IPS DF 19.7 (cell line): ENCODE data around the gene USP13.

Source experiments
- DNase-seq: peaks from one replicate; pipeline ENCODE4 v3.0.0-alpha.2; 2013; ENCODE audit warnings: low read depth, low spot score

USP13 gene

DNA sequence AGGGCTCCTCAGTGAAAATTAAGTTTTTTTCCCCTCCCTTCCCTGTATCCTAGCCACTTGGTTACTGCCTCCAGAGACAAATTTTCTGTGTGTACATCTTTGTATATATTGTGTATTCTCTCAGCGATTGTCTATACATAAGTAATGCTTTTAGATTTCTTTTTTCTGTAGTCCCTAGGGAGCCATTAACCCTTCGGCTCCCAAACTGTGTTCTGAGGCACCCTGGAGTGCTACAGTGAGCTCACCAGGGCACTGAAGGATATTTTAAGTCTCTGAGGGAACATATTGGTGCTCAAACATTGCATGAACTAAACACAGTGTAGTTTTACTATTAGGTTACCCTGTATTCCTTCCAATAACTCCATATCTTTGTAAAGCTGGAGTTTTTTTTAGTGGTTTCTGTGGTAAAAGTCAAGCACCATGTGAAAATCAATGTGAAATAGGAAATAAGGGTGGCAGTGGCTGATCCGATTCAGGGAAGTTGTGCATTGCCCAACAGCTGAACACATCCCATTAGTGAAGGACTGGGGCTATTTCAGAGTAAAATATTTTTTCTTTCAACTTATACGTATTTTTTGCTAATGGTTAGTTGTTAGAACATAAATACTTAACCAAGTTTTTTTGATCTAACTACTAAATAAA is 43.0 kb downstream of the USP13 start:
- DNase-seq: no peak

DNA sequence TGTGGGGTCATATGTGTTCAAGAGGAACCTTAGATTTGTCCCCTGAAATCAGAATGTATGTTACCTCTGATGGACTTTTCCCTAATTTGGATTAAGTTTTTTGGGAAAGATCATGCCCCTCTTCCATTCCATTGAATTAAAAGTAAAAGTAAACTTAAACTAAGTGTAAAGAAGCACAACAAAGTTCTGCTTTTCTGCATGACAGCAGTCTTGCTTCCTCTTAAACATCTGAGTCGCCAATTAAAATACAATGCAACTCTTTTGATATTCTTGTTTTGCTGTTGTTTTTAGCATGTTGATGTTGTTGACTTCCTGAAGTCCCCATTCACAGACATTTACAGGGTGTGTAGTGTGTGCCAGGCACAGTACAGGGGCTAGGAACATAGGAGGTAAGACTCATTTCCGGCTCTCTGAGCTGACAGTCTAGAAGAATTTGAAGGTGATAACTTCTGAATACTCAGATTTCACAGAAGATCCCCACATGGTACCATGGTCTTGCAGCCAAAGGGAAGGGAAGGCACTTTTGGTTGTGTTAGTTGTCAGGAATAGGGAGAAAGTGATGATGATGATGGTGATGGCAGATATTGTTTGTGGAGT is 45.0 kb downstream of the USP13 start:
- no peak for DNase-seq

DNA sequence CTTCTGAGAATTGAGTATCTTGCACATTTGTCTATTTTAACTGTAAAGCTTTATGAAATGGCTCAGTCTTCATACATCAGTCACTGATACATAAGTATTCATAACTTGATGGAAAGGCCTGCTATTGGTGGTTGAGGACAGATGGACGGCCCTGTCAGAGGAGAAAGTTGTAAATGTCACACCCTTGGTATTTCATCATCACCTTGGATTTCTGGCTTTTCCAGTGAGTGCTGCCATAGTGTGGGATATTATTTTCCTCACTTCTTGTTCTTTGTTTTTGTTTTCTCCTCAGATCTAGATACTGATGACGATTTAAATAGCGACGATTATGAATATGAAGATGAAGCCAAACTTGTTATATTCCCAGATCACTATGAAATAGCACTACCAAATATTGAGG is 47.9 kb downstream of the USP13 start:
- no peak for DNase-seq

DNA sequence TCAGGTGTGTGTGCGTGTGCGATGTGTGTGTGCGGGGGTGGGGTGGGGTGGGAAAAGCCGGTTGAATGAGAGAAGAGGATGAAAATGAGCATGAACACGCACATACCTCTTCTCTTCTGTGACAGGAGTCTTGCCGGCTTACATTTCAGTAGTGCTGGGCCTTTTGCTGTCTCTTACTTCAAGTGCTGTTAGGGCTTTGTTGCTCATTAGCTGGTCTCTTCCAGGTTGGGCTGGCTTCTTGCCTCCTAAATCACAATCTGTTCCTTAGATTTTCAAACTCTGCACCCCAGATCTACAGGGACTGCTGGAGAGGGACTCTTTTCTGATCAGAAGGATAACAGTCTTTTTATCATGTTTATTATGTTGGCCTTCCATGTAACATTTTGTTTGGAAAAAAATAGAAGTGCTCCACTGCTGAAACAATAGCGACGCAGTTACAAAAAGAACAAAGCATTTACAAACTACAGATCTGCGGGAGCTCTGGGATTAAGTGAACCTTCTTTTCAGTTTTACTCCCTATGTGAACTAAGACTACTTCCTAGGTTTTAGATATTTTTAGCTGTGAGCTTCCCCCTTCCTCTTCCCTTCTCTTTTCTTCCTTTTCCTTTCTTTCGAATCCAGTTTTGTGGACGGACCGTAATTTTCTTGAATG is 48.5 kb downstream of the USP13 start:
- DNase-seq: no peak

DNA sequence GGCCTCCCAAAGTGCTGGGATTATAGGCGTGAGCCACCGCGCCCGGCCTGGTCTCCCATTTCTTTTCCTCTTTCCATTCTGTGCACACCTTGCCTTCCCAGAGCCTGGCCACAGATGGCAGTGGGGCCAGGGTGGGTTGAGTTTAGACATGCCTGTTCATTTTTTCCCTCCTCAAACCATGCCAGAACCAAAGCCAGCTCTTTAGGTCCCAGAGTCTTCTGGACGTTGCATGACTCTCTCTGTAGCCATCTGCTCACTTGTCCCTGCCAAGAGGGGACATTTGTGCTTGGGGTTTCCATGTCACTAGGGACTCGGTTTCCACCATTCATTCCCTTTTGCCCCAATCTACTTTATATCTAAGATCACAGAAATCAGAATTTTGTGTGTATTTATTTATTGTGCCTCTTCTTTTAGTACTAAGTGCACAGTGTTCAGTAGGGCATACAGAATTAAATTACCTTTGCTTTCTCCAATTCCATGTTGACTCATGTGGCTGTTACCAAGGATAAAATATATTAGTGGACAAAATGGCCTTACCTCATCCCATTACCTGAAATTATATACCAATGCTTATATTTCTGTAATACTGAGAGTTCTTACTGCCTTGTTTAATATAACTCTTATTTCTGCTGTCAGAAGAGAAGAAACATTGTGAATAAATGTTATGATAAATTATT is 49.6 kb downstream of the USP13 start:
- DNase-seq: no peak

DNA sequence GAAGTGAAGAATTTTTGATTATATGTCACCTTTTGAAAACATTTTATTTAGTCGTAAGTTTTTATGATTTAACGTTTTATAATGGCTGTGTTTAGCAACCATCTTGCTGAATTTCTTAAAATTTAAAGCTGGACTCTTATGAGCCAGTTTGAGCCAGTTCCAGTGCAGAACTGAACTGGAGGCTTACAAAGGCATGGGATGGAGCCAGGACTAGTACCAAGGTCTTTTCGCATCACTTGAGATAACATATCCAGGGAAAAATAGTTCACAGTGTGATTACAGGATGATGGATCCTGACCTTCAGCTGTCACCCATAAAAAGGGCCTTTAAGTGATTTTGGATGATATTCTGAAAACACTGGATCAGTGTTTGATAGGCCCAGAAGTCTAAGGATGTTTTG is 51.0 kb downstream of the USP13 start:
- no peak for DNase-seq

DNA sequence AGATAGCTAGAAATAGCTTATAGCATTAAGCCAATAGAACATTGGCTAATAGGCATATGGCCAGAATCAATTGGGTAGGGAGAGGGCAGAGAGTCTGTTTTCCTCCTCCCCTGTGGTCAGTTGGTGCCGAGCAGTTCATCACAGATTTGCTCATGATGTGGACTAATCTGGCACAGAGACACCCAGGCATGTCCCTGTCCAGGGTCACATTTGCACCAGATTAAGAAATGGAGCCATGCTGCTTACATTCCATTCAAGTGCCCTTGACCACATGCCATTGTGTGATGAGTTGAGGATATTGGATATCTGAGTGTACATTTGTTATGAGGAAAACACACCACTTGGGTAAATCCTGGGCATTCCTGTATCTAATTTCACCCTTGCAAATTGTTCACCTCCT is 53.4 kb downstream of the USP13 start:
- DNase-seq: no peak

DNA sequence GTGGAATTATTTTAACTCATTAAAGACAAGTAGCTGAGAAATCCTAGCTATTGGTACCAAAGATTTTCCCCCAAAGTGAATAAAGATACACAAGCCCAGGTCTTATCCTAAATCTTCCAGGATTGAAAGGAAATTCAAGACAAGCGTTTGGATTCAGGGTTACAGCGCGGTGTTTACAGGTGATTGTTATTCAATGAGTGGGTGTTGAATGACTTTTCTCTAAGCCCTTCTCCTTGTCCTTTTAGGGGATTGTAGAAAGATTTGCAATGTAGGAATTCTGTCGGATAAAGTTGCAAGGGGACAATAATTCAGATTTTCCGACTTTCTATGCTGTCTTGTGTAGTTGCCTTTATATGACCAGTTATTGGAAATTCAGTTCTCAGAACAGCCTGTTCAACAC is 57.2 kb downstream of the USP13 start:
- peak; percentile 20 for DNase-seq

DNA sequence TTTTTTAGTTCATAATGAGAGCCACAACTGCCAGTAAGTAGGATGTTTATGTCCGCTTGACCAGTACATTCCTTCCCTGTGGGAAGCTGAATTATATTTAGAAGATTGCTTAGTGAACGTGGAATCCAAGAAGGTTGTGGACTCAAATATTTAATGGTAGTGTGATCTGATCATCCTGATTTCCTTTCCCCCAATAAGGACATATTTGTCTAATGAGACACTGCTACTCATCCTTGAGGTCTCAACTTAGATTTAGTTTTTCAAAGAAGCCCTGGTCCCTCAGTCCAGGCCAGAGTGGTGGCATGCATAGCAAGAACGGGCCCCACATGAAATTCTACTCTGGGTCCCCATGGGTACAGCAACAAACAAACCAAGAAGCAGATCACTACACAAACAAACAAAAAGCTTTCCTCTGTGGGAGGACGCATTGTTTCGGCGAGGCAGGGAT is 60.8 kb downstream of the USP13 start:
- DNase-seq: no peak

DNA sequence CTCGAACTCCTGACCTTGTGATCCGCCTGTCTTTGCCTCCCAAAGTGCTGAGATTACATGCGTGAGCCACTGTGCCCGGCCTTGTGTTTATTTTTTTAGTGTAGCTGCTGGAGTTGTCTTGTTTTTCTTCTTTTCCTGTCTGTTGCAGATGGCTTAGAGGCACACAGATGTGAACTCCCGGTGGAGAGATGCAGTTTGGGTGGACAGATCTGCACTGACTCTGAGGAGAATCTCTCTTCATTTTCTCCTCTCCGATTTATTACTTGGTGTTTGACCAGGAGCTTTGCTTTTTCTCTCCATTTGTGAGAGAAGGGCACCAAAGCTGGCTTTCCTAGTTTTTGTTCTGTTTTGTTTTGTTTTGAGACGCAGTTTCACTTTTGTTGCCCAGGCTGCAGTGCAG is 62.7 kb downstream of the USP13 start:
- no peak for DNase-seq

DNA sequence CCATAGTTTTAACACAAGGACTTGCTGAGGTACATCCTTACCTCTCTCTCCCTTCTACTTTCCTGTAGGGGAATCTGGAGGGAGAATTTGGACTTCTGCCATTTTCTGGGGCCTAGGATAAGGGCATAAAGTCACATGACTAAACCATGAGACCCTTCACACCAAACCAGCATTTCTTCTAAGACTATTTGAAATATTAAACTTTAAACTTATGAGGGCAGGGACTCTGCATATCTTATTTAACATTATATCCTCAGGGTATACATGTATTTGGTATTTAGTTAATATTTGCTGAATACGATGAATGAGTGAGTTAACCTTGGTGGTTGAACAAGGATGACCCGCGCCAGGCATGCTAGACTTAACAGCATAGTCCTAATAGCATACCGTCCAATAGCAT is 63.4 kb downstream of the USP13 start:
- no peak for DNase-seq

DNA sequence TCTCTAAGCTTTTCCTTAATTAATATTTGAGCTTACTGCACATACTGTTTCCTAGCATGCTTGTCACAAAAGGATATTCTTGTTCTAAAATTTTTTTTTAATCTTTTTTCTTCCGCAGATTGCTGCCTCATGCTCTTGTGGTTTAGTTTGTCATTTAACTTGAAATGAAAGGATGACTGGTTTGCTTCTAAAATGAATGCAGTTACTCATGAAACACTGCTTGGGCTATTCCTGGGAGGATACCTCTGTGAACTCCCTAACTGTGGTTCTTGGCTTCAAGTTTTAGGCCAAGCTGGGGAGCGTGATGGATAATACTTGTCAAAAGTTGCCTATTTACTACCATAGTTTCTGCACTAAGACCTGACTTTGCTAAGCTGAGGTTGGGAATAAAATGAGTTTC is 64.0 kb downstream of the USP13 start:
- DNase-seq: no peak

DNA sequence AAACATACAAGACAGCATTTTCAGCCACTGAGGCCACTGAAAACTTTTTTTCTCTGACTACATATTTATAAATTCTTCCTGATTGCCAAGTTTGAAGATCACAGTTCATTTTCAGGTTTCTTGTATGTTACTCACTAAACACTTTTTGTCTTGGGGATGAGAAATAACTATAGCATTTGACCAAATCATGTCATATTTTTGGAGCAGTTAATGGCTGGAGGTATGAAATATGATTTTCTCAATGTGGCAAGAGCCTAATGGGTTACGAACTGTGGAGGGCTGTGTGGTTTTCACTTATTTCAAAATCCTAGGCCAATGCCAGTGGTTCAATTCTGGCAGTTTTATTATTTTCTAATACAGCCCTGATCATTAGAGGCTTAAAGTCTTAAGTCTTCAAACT is 64.4 kb downstream of the USP13 start:
- DNase-seq: no peak

DNA sequence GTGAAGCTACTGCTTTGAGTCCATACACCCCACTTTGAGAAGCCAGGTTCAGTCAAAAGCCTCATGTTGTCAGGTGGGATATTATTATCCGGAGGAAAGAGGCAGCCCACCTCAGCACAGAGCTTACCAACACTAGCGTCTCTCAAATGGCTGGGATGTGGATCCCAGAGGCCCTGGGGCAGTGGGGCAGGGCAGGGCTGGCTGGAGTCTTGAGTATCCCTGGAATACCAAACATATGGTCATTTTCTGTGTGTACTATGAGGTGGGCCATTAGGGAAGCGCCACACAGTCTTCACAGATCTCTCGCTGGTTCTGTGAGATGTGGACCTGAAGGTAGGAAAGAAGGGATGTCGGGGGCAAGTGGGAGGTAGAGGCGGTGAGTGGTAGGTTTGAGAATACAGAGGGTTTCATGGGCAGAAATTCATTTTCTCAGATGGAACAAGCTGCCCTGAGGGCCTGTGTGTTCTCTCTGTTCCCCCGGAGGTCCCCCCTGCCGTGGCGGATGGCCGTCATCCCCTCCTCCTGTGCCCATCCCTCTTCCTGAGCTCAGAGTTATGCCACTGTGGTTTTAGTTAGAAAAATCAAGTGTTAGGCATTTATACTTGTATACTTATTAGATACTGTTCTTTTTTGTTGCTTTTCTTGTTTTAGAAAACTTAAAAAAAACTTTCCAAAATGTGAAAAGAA is 66.4 kb downstream of the USP13 start:
- DNase-seq: no peak

DNA sequence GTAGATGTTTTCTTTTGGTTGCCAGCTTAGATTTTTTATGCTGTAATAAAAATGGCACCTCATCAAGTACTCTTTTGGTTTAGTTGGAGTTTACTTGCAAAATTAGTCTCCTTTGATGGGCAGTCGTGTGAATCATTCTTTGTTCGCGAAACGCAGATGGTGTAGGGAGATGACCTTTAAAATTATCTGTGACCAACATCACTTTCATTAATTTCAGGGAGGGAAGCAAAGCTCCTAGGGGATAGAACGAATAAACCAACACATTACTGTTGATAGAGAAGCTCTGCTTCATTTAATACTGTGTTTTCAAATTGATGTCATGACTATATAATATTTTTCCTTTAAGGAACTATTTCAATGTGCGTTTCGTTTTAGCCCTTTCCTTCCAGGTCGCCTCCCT is 67.4 kb downstream of the USP13 start:
- no peak for DNase-seq

DNA sequence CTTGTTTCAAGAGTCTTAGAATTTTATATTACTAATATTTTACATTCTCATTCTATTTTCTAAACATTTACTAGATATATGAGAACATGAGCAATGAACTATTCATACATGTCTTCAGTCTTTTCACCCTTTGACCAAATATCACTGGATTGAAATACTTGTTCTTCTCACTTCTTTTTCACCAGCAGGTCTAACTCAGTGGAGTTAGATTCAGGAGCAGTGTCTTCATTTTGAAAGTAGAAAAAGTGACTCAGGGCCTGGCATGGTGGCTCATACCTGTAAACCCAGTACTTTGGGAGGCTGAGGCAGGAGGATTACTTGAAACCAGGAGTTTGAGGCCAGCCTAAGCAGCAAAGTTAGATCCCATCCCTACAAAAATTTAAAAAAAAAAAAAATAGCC is 70.8 kb downstream of the USP13 start:
- DNase-seq: no peak

DNA sequence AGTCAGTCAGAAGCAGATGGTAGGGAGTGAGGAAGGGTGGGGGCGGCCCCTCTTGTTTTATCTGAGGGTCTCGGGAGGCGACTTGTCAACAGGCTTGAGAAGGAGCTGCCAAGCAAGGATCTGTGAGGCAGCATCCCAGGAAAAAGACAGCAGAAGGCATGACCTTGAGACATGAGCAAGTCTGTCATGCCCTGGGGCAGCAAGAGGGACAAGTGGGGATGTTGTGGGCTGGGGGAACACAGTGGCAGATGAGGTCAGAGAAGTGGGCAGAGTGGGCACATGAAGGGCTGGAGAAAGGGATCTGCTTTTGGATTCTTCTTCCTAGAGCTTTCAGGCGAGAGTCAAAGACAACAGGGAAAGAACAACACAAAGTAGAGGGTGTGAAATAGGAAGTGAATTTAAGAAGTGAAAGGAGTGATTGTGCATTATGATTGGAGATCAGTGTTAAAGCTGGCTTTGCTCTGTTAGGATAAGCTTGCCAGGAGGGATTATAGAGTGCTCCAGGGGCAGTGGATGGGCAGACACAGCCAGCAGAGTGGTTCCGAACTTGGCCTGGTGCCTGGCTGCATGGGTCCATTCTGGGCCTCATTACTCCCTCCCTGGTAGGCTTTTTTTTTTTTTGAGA is 73.3 kb downstream of the USP13 start:
- DNase-seq: no peak

DNA sequence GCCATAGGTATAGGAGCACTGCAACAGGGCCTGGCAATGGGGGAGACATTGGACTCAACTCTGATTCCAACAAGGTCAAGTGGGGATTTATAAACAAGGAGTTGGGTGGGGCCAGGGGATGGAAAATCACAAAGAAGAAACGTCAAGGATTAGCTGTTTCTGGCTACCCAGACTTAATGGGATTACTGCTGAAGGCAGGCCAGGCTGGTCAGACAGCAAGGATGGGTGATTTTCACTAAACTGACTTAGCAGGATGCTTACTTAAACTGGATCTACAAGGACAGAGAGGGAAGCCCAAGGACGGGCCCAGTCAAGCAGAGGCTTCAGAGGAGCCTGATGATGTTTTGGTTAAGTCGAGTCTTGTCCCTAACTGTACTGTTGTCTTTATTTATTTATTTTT is 76.2 kb downstream of the USP13 start:
- no peak for DNase-seq

DNA sequence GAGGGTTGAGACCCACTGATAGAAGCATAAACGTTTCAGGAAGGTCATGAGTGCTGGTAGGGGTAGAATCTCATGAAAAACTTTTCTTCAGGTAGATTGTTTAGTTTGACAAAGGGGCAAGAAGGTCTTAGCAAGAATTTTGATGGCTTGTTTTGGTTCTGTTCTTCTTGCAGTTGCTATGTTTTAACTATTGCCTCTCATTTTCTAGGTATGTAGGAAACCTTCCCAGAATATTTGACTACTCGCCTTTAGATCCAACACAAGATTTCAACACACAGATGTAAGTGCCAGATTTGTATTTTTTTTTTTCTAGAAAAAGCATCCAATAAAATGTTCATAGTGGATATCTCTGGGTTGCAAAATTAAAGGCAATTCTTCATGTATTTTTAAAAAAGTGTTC is 77.1 kb downstream of the USP13 start:
- no peak for DNase-seq

DNA sequence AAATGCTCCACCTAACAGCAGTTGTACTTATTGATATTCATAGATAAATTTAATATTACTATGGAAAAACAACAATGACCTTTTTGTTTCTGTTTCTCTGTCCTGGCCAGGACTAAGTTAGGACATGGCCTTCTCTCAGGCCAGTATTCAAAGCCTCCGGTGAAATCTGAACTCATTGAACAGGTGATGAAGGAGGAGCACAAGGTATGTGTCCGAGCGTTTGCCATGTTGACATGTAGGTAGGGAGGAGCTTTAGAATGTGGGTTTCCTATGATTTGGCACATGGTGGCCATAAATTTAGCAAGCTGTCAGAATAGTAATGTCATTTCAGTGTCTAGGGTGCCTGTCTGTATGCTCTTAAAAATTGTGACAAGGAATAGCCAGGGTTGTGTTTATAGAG is 77.7 kb downstream of the USP13 start:
- no peak for DNase-seq

DNA sequence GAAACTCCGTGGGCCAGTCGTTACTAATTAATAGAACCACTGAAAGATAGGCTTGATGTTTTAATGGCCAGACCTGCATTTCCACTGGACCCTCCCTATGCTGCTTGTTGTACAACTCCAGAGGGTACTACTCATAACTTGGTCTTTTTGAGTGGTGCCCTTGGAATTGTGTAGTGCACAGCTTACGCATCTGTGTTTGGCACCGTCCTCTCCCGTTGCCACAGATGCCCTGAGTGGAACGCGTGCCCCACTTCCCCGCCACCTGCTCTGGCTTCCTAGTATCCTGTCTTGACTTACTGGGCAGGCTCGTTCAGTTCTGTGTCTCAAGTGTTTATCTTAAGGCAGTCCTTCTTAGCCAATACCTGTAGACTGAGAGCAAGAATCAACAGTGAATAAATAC is 78.7 kb downstream of the USP13 start:
- no peak for DNase-seq
